Endothelial cell of umbilical vein (primary cell): ENCODE measurements around the gene ECE2. TPM values are rescaled to one million over a fixed set of nuclear protein-coding genes. Genes with fewer than 3 reads are reported as not detected.

Source experiments
- BruUV-seq: library from RNA; stranded (reverse); fragments of 400-500 nt; replicated peaks from 2 replicates; lab custom pipeline; 2021; lab: Mats Ljungman, UMichigan
- CTCF ChIA-PET: fragments of 300-600, 350-600 bp; sonication (Branson Sonifier 250); formaldehyde crosslinking; loops from one replicate; lab custom pipeline; 2021; ENCODE audit warnings: antibody characterized with exemption, inconsistent platforms; lab: Charles Lee
- POLR2A ChIA-PET: fragments of 300-600, 350-600 bp; sonication (Branson Sonifier 250); formaldehyde crosslinking; loops from one replicate; lab custom pipeline; 2021; ENCODE audit warnings: antibody characterized with exemption, inconsistent platforms; lab: Charles Lee
- DNase-seq: peaks from one replicate; pipeline ENCODE4 v3.0.0-alpha.2; 2011; ENCODE audit warnings: low read depth, low spot score
- FAIRE-seq: peaks from 2 replicates; lab custom pipeline; 2011; peaks lifted over from hg19 to GRCh38; lab: Jason Lieb, UNC
- H2AFZ ChIP-seq: 2 replicates; pipeline ENCODE4 v1.6.0; 2012; ENCODE audit warnings: low read depth, low read length, control low read depth, inconsistent platforms
- H3K27ac ChIP-seq: 2 replicates; pipeline ENCODE4 v1.5.1; 2011; ENCODE audit warnings: low read depth, mild to moderate bottlenecking, control low read depth, low read length, moderate library complexity; ENCODE audit not compliant: insufficient read depth
- H3K27me3 ChIP-seq, 2 experiments: 2 replicates each; pipeline versions ENCODE4 v1.6.0 to v1.6.1; 2011; ENCODE audit warnings: low read length in 2 of 2, mixed read lengths in 1 of 2; ENCODE audit not compliant: control insufficient read depth in 2 of 2, insufficient read depth in 2 of 2
- H3K36me3 ChIP-seq, 2 experiments: 2 replicates in 1 of 2; 3 replicates in 1 of 2; pipeline ENCODE4 v1.5.1; 2011; ENCODE audit warnings: low read length in 2 of 2, mild to moderate bottlenecking in 1 of 2, moderate library complexity in 1 of 2; ENCODE audit not compliant: control insufficient read depth in 2 of 2, insufficient read depth in 2 of 2; ENCODE audit errors: extremely low read depth in 1 of 2
- H3K4me1 ChIP-seq: 3 replicates; pipeline ENCODE4 v1.5.1; 2011; ENCODE audit warnings: mild to moderate bottlenecking, low read length; ENCODE audit not compliant: control insufficient read depth, insufficient read depth; ENCODE audit errors: extremely low read depth
- H3K4me2 ChIP-seq: 2 replicates; pipeline ENCODE4 v1.6.1; 2011; ENCODE audit warnings: low read length, control low read depth, mixed read lengths; ENCODE audit not compliant: insufficient read depth
- H3K4me3 ChIP-seq, 3 experiments: fragments of 200-600 bp in 1 of 3; sonication (generic), shearing (Covaris generic) in 1 of 3; replicated peaks in 1 of 3; 2 replicates each; pipeline ENCODE4 v1.5.1; 2011 to 2016; ENCODE audit warnings: control low read depth in 3 of 3, low read length in 3 of 3, mild to moderate bottlenecking in 2 of 3, inconsistent platforms in 1 of 3, low read depth in 1 of 3, moderate library complexity in 1 of 3; ENCODE audit not compliant: insufficient read depth in 1 of 3
- H3K79me2 ChIP-seq: 2 replicates; pipeline ENCODE4 v1.6.0; 2012; ENCODE audit warnings: low read length, inconsistent platforms; ENCODE audit not compliant: control insufficient read depth, insufficient read depth
- H3K9ac ChIP-seq: replicated peaks from 2 replicates; pipeline ENCODE3; 2011; ENCODE audit warnings: low read length, control low read depth; ENCODE audit not compliant: insufficient read depth; ENCODE audit errors: extremely low read depth
- H3K9me1 ChIP-seq: replicated peaks from 3 replicates; pipeline ENCODE4 v1.6.0; 2011; ENCODE audit warnings: mild to moderate bottlenecking, low read length; ENCODE audit not compliant: control insufficient read depth, insufficient read depth; ENCODE audit errors: extremely low read depth
- H3K9me3 ChIP-seq: replicated peaks from 2 replicates; pipeline ENCODE4 v1.5.1; 2012; ENCODE audit warnings: low read length, inconsistent platforms; ENCODE audit not compliant: control insufficient read depth, insufficient read depth
- H4K20me1 ChIP-seq: replicated peaks from 2 replicates; pipeline ENCODE3; 2011; ENCODE audit warnings: mild to moderate bottlenecking, low read length; ENCODE audit not compliant: control insufficient read depth, insufficient read depth; ENCODE audit errors: extremely low read depth
- CTCF ChIP-seq, 2 donors: IDR thresholded peaks; 1 replicate in 1 of 2; 2 replicates in 1 of 2; pipeline ENCODE4 v1.5.1; 2011; ENCODE audit warnings: low read length in 2 of 2, mild to moderate bottlenecking in 2 of 2, moderate library complexity in 2 of 2, control low read depth in 1 of 2, inconsistent platforms in 1 of 2, low read depth in 1 of 2; ENCODE audit not compliant: insufficient read depth in 1 of 2; ENCODE audit errors: extremely low read depth in 1 of 2
- EZH2 ChIP-seq: IDR thresholded peaks from 2 replicates; pipeline ENCODE4 v1.6.1; 2012; ENCODE audit warnings: borderline replicate concordance, low read depth, mild to moderate bottlenecking, moderate library complexity, low read length, inconsistent platforms; ENCODE audit not compliant: severe bottlenecking
- FOS ChIP-seq: IDR thresholded peaks from 2 replicates; pipeline ENCODE4 v1.6.1; 2011; ENCODE audit warnings: mild to moderate bottlenecking, low read length, moderate library complexity, borderline replicate concordance; ENCODE audit not compliant: insufficient read depth
- GATA2 ChIP-seq: IDR thresholded peaks from 2 replicates; pipeline ENCODE4 v1.7.0; 2011; ENCODE audit warnings: low read depth, mild to moderate bottlenecking, moderate library complexity, mixed read lengths, low read length; ENCODE audit not compliant: insufficient read length, insufficient read depth
- JUN ChIP-seq: IDR thresholded peaks from 2 replicates; pipeline ENCODE4 v1.6.1; 2011; ENCODE audit warnings: borderline replicate concordance, low read depth; ENCODE audit not compliant: insufficient read length, insufficient read depth
- MAX ChIP-seq: IDR thresholded peaks from 2 replicates; pipeline ENCODE4 v1.6.1; 2011; ENCODE audit not compliant: insufficient read depth, insufficient read length
- MYC ChIP-seq: IDR thresholded peaks from one replicate; pipeline ENCODE4 v1.6.1; 2011; ENCODE audit warnings: mild to moderate bottlenecking, low read depth, low read length
- POLR2A ChIP-seq: IDR thresholded peaks from 2 replicates; pipeline ENCODE4 v1.6.1; 2012; ENCODE audit warnings: low read depth, mild to moderate bottlenecking, control low read depth, low read length
- POLR2AphosphoS5 ChIP-seq: IDR thresholded peaks from 2 replicates; pipeline ENCODE4 v1.6.1; 2012; ENCODE audit warnings: low read depth, mild to moderate bottlenecking, control low read depth, low read length, moderate library complexity; ENCODE audit not compliant: insufficient read depth
- dilution Hi-C: fragments of 300-500 bp; cut with MboI; formaldehyde crosslinking; loops from one replicate; pipeline ENCODE4 v1.15.0; 2019; ENCODE audit warnings: low sequenced_read_pairs; ENCODE audit not compliant: extremely low pct_ligation_motif_present
- intact Hi-C: fragments of 100-400 bp; cut with micrococcal nuclease; formaldehyde crosslinking; loops from one replicate; pipeline ENCODE4 v1.10.0; 2022
- polyA plus RNA-seq, 4 experiments: library from polyadenylated mRNA; depleted of rRNA in 3 of 4; stranded (reverse) in 3 of 4; unstranded in 1 of 4; fragments of >200 nt; gene quantifications; 2 replicates each; pipeline versions ENCODE4 v1.2.1 to v1.2.3, GENCODE V29; 2011 to 2012; ENCODE audit warnings: missing spikeins in 1 of 4
- total RNA-seq: library from RNA; stranded (reverse); gene quantifications from 2 replicates; pipeline ENCODE4 v1.2.3, GENCODE V29; 2021

The ECE2 gene
- total and polyA plus RNA-seq, 2 donors (not counting 3 experiments of a cell fraction or from before 2014, with no cell fraction given): not detected

- Histone ChIP-seq H3K36me3 (no peaks in the 10 kb centered on the region), H3K9ac (no peak overlapping the region), H4K20me1 (no peaks in the 10 kb centered on the region), H3K4me1 (peaks cover 13% of the 10 kb centered on the region), H3K9me3 (no peaks in the 10 kb centered on the region), H2AFZ (no peak overlapping the region), H3K79me2 (no peaks in the 10 kb centered on the region), H3K4me3 (peak overlapping the region in 1 of 3 experiments; percentile 18), H3K27me3 (peaks cover 26 to 36% of the 10 kb centered on the region in 2 experiments), H3K4me2 (peak overlapping the region; percentile 32), H3K9me1 (no peaks in the 10 kb centered on the region), H3K27ac (no peak overlapping the region)
- intact Hi-C loops (loop anchor here (1.0 kb wide), 1 partner anchor 20 kb away; no protein-coding TSS in a partner anchor), dilution Hi-C loops (no loop called here)
- no TSS peak for BruUV-seq
- ChIA-PET CTCF (interaction anchor here (1.3 to 3.4 kb wide), 6 partner anchors 9 to 125 kb away, joined by 3 to 16 read pairs (median 6); partner anchors contain the start of genes EEF1AKMT4 and EIF2B5), POLR2A (no interaction called here)
- DNase-seq (no peak), FAIRE-seq (no peak)
- no peak for TF ChIP-seq MAX
- no peak for TF ChIP-seq GATA2
- TF ChIP-seq EZH2: peak; percentile 99
Measured at GRCh38 chr3:184260724-184261269, 15.0 kb upstream of the ECE2 start.

GRCh38 chr3:184261270-184261853 lies 14.5 kb upstream of the ECE2 start, which contains the start of gene CAMK2N2:
Gene CAMK2N2, minus strand, starts transcription at chr3:184261553. Its CDS starts 268 bp downstream, at chr3:184261285.
- POLR2A ChIA-PET: no interaction called here

More at GRCh38 chr3:184261270-184261853, 14.5 kb upstream of the ECE2 start, which contains the start of gene CAMK2N2:
- intact Hi-C loops (no loop called here), dilution Hi-C loops (no loop called here)
- Histone ChIP-seq H3K9me1 (no peaks in the 10 kb centered on the region), H3K79me2 (no peaks in the 10 kb centered on the region), H4K20me1 (no peaks in the 10 kb centered on the region), H3K27ac (no peak within 1 kb of the TSS), H3K4me3 (peak within 1 kb of the TSS in 2 of 3 experiments; percentile 24 to 28), H3K9ac (no peak within 1 kb of the TSS), H2AFZ (peak within 1 kb of the TSS; percentile 9), H3K9me3 (no peaks in the 10 kb centered on the region), H3K4me1 (peaks cover 13% of the 10 kb centered on the region), H3K4me2 (peak within 1 kb of the TSS; percentile 58), H3K36me3 (no peaks in the 10 kb centered on the region), H3K27me3 (peaks cover 26 to 36% of the 10 kb centered on the region in 2 experiments)
- FAIRE-seq (peak; percentile 28), DNase-seq (no peak)
- TF ChIP-seq EZH2 (no peak), POLR2A (no peak), MYC (no peak), GATA2 (no peak), JUN (no peak), POLR2AphosphoS5 (no peak), MAX (no peak), FOS (no peak), CTCF (IDR thresholded peaks at IDR 0.05; ENCODE audit: extremely low read depth in 1 of 2, insufficient read depth in 1 of 2, low read depth in 1 of 2, low read length in 2 of 2) (no peak)
- CTCF ChIA-PET: interaction anchor here (1.3 to 3.4 kb wide), 4 partner anchors 10 to 34 kb away, joined by 4 to 16 read pairs (median 10); partner anchors contain the start of gene EEF1AKMT4
- no TSS peak for BruUV-seq
